Stimulated activated CD8-positive, alpha-beta memory T cell treated with anti-CD3 and anti-CD28 coated beads, Interleukin-15, amount 100 ng/mL, for 4 hours (primary cell): ENCODE results near the gene RHBDF1.
"Not testable (repeated sequence)": the region's sequence is repeated elsewhere in the genome, so short reads cannot be mapped to it uniquely, and the experiment has no call there.

Experiments
- DNase-seq, 2 donors: peaks; one replicate each; pipeline ENCODE4 v3.0.0-alpha.2; 2020; ENCODE audit warnings: low read depth in 2 of 2

Gene RHBDF1

GRCh38 chr16:36336-36984 is 36.0 kb downstream of the RHBDF1 start:
- no peak for DNase-seq

GRCh38 chr16:35678-36305 is 36.6 kb downstream of the RHBDF1 start:
- DNase-seq, result no peak

- no peak for DNase-seq
These were observed 37.3 kb downstream of the RHBDF1 start for GRCh38 chr16:35011-35677.

GRCh38 chr16:34648-34987 is 37.8 kb downstream of the RHBDF1 start:
- DNase-seq, result no peak

- DNase-seq, result no peak
These were observed 38.4 kb downstream of the RHBDF1 start for GRCh38 chr16:33877-34647.

- DNase-seq, result not testable (repeated sequence)
These were observed 39.1 kb downstream of the RHBDF1 start for GRCh38 chr16:33154-33876.

- DNase-seq, result not testable (repeated sequence)
These were observed 41.8 kb downstream of the RHBDF1 start for GRCh38 chr16:30627-31026.

- not testable (repeated sequence) for DNase-seq
These were observed 46.5 kb downstream of the RHBDF1 start for GRCh38 chr16:25926-26348.

- DNase-seq, result not testable (repeated sequence)
These were observed 48.3 kb downstream of the RHBDF1 start for GRCh38 chr16:24151-24550.

- DNase-seq, result not testable (repeated sequence)
These were observed 51.5 kb downstream of the RHBDF1 start for GRCh38 chr16:20886-21285.

- not testable (repeated sequence) for DNase-seq
These were observed 55.2 kb downstream of the RHBDF1 start for GRCh38 chr16:17062-17765.

GRCh38 chr16:10772-11171 is 61.7 kb downstream of the RHBDF1 start:
- peak; percentile 68 to 83 for DNase-seq

GRCh38 chr16:9903-10665 is 62.3 kb downstream of the RHBDF1 start:
- no peak for DNase-seq
